NOMO-1 treated with DMSO at 0.1 percent for 48 hours (cell line): ENCODE data around the gene H2AZ2.
"Not testable (repeated sequence)": the region's sequence is repeated elsewhere in the genome, so short reads cannot be mapped to it uniquely, and the experiment has no call there.

Experiments used
- DNase-seq: peaks from one replicate; lab custom pipeline; 2025; ENCODE audit not compliant: unreplicated experiment; lab: John Stamatoyannopoulos, UW

Gene H2AZ2

DNA sequence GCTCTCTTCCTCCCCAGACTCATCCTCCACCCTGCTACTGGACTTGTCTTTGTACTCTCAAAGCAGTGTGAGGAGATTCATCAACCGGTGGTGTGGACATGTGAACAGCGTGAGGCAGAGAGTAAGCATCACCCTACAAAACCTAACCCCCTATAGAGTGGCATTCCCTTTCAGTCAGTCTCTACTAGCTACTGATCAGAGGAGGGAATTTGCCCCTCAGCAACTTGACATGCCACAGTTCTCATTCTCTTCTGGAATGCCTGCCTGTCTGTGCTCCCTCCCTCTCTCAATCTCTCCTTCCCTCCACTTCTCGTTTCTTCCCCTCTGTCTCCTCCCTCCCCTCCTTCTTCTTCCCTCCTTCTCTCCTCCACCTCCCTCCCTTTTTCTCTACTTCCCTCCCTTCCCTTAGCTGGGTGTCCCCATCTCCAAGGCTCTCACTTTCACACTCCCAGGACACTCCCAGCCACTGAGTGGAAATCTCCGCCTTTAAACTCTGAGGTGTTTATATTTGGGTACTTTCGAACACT lies 24.6 kb downstream of the H2AZ2 start:
- no peak for DNase-seq

DNA sequence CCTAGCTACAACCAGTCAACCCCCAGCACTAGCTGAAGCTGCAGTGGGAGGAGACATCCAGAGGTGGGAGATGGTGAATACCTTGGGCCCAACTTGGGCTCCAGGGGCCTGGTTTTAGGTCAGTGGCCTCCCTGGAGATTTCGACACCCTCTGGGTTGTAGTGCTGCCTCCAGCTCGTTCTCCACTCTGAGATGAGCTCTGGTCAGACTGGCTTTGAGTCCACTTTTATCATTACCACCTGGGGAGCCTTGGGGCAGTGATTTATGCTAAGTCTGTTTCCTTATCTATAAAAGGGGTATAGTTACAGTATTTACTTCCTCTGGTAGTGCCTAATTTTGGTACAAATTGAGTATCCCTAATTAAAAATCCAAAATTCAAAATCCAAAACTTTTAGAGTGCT lies 28.6 kb downstream of the H2AZ2 start:
- no peak for DNase-seq

DNA sequence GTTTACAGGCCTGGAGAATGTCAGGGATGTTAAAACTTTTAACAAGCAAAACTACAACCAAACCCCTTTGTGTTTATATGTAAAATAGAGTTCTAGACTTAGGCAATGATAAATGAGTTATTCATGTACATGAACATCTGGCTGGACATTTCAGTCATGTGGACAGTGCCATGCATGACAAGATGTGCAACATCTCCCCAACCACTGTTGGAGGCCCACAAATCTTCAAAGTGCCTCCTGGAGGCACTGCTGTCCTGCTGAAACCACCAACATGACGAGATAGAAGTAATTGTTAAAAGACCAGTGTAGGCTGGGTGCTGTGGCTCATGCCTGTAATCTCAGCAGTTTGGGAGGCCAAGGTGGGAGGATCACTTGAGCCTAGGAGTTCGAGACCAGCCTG lies 33.0 kb downstream of the H2AZ2 start:
- no peak for DNase-seq

DNA sequence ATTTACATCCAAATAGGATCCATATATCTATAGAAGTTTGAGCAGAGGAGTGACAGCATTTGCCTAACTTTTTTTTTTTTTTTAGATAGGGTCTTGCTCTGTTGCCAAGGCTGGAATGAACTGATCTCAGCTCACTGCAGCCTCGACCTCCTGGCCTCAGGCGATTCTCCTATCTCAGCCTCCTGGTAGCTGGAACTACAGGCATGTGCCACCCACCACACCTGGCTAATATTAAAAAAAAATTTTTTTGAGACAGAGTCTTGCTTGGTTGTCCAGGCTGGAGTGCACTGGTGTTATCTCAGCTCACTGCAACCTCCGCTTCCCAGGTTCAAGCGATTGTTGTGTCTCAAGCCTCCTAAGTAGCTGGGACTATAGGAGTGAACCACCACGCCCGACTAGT lies 36.3 kb downstream of the H2AZ2 start:
- DNase-seq: no peak

DNA sequence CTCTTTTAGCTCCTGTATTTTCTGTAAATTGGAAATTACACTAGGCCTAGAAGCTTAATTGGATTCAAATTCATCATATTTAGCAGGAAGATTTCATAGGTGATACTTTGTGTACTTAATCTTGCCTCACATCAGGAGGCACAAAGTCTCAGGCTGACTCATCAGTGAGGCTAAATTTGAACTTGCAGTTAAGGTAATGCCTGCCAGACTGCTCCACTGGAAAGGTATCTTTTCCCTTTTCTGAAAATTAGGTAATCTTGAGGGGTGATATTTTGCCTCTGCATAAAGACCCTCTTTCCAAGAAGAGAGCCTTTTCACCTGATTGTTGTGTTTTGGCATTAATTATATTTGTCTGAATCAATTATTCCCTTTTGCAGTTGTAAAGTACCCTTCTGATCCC lies 36.8 kb downstream of the H2AZ2 start:
- DNase-seq: no peak

DNA sequence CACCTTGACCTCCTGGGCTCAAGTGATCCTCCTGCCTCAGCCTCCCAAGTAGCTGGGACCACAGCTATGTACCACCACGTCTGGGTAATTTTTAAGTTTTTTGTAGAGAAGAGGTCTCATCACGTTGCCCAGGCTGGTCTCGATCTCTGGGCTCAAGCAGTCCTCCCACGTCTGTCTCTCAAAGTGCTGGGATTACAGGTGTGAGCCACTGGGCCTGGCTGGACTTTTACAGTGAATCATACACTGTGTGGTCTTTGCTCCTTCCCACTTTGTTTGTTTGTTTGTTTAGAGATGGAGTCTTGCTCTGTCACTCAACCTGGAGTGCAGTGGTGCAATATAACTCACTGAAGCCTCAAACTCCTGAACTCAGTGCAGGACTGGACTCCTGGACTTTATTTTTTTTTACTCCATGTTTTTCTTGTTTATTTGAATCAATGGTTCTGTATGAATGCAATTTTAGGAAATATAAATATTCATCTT lies 38.9 kb downstream of the H2AZ2 start:
- DNase-seq: no peak

DNA sequence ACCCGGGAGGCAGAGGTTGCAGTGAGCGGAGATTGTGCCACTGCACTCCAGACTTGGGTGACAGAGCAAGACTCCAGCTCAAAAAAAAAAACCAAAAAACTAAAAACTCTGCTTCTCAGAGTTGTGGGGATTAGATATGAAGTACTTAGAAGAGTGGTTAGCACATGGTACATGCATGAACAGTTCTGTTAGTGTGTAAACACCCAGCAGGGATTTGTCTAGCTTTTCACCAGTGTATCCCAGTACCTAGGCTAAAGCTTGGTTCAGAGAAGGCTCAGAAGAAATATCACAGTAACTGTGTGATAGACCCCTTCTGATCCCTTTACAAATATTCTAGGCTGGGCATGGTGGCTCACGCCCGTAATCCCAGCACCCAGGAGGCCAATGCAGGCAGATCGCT lies 41.9 kb downstream of the H2AZ2 start:
- no peak for DNase-seq

DNA sequence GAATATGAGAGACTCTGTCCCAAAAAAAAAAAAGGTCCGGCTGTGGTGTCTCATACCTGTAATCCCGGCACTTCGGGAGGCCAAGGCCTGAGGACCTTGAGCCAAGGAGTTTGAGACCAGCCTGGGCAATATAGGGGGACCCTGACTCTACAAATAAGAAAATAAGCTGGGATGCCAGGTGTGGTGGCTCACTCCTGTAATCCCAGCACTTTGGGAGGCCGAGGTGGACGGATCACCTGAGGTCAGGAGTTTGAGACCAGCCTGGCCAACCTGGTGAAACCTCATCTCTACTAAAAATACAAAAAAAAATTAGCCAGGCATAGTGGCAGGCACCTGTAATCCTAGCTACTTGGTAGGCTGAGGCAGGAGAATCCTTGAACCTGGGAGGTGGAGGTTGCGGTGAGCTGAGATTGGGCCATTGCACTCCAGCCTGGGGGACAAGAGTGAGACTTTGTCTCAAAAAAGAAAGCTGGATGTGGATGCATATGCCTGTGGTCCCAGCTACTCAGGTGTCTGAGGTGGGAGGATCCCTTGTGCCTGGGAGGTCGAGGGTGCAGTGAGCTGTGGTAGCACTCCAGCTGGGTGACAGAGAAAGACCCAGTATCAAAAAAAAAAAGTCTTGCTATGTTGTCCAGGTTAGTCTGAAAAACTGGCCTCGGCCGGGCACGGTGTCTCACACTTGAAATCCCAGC lies 43.9 kb downstream of the H2AZ2 start:
- not testable (repeated sequence) for DNase-seq

DNA sequence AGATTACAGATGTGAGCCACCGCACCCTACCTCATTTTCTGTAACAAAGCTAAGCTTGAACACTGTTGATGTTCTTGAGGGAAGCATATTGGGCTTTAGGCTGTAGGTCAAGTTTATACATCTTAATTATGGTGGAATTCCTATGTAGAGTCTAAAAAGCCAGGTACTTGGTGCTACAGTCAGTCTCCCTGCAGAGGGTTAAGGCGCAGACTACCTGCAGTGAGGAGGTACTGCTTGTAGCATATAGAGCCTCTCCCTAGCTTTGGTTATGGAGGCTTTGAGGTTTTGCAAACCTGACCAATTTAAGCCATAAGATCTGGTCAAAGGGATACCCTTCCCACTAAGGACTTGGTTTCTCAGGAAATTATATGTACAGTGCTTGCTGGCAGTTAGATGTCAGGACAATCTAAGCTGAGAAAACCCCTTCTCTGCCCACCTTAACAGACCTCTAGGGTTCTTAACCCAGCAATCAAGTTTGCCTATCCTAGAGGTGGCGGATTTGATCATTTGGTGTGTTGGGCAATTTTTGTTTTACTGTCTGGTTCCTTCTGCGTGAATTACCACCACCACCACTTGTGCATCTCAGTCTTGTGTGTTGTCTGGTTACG lies 45.4 kb downstream of the H2AZ2 start:
- DNase-seq: no peak

DNA sequence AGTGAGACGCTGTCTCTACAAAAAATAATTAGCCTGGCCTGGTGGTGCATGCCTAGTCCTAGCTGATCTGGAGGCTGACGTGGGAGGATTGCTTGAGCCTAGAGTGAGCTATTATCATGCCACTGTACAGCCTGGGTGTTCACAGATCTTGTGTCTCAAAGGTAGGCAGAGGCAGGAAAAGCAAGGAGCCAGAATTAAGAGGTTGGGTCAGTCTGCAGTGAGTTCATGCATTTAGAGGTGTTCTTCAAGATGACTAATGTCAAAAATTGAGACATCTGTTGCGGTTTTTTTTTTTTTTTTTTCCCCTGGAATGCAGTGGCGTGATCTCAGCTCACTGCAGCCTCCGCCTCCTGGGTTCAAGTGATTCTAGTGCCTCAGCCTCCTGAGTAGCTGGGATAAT lies 46.0 kb downstream of the H2AZ2 start:
- no peak for DNase-seq

DNA sequence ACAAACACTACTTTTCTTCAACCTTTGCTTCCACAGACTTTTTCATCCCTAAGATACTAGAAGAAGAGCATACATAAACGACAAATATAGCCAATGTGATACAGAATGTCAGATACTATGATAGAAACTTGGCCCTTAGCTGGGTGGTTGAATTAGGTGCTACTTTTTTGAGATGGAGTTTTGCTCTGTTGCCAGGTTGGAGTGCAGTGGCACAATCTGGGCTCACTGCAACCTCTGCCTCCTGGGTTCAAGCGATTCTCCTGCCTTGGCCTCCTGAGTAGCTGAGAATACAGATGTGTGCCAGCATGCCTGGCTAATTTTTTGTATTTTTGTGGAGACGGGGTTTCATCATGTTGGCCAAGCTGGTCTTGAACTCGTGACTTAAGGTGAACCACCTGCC lies 47.9 kb downstream of the H2AZ2 start:
- no peak for DNase-seq

DNA sequence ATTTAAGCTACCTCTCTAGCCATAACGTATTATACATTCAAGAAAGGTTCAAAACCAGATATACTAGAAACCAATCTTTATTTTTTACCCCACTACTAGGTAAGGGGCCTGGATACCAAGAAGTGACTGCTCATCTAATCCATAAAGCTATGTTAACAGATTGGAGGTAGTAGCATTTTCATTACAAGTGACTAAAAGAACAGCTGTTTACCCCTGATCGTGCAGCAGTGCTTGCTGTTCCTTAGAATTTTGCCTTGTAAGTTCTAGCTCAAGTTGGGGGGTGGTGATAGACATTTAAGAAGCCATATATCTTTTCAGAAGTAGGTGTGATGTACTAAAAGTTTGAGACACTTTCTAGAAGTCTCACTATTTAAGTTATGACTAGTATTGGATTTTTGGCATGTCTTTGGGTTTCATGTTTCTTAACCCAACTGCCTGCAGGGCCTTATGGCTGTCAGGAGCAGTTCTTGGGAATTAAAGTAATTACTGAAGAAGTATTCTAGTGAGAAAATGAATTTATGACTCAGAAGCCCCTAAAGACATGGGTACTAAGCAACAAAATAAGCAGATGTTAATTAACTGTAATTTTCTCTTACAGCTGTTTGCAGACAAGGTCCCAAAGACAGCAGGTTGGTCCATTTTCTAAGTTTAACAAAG lies 49.1 kb downstream of the H2AZ2 start:
- DNase-seq: no peak

DNA sequence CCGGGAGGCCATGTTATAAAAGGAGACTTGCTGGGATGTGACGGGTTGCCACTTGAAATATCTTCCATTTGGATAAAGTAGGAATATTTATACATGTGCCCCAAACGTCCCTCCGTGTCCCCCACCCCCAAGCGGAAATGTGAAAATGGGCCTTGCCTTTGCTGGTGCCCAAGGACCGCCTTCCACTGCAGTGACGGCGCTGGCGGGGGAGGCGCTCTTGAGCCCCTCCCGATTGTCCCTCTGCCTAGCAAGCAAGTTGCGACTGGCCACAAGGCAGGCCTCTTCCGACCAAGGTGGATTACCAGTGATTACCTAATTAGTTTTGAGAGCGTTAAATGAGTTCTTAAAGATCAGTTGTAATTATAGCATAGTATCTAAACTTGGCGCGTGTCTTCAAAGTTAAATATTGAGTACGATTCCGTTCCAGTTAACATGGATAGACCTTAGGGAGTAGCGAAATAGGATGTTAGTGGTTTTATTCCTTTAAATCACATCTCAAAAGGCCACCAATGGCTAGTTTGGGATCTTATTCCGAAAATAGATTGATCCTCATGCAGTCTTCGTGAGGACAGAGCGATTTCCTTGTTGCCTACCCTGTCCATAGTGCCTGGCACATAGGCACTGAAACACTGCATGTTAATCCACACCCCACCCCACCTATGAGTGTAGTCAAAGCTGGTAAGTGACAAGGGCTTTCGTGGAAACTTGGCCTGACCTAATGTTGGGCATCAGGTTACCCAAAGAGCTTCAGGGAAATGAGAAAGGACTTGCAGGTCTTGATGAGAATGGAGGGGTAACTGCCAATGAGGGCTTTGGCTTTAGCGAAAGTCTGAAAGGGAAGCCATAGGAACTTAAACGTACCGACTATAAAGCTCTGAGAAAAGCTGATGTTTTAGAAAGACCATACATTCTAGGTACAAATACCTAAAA lies 50.3 kb downstream of the H2AZ2 start:
- DNase-seq: peak; percentile 84

DNA sequence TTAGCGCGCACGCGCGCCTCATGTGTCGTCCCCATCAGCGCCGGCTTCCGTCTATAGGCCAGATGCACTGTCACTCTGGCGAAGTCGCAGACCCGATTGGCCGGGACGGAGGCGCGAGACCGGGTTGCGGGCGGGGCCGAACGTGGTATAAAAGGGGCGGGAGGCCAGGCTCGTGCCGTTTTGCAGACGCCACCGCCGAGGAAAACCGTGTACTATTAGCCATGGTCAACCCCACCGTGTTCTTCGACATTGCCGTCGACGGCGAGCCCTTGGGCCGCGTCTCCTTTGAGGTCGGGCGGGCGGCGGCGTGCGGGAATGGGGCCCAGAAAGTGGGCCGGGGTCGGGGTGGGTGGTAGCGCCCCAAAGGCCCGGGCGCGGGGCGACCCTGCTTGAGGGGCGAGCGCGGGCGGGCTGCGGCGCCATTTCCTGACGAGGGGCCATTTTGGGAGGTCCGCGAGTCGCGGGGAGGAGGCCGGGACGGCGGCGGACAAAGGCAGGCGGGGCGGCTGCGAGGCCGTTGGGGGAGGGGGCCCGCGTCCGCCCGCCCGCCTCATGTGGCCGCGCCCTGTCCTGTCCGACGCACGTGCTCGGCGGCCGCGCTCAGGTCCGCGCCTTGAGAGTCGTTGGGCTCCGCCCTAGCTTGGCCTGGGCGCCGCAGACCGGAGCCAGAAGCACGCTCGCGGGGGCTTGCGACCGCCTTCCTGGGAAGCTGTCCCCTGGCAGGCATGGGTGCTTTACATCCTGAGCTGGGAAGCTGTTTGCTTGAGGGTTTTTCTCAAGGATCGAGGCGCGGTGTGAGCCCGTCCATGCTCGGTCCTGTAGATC lies 51.2 kb downstream of the H2AZ2 start, which contains the start of gene PPIA:
PPIA (plus strand) TSS at position 178 of the 825 bp plus-strand sequence; CDS start at position 222, 44 bp downstream.
- DNase-seq: peak; percentile 94

DNA sequence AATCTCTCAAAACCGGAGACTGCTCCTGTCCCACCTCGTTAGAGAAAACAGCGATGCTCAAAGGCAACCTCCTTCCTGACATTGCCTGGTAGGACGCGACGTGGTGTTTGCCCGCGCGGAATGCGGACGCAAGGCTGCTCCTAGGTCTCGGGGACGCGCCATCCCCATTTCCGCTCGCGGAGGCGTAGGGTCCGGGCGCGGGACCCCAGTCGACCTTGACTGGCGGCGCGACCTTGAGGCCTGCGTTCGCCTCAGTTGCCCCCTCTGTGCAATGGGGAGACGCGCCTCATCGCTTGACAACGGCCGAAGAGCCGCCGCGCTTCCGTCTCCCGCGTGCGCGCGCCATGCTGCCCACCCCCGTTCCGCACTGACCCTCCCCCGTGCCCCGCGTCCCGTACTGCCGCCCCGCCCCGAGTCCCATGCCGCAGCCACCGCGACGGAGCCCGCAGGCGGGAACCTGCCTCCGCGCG lies 51.8 kb downstream of the H2AZ2 start:
- DNase-seq: peak; percentile 63

DNA sequence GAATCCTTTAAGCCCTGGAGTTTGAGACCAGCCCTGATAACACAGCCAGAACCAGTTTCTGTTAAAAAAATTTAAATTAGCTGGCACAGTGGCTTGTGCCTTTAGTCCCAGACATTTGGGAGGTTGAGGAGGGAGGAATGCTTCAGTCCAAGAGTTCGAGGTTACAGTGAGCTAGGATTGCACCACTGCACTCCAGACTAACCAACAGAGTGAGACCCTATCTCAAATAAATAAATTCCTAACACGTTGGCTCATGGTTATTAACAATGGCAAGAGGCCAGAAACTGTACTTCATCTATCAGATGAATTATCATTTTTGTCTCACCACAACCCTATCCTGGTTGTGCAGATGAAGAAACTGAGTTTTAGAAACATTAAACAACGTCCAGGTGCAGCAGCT lies 53.6 kb downstream of the H2AZ2 start:
- DNase-seq: no peak

DNA sequence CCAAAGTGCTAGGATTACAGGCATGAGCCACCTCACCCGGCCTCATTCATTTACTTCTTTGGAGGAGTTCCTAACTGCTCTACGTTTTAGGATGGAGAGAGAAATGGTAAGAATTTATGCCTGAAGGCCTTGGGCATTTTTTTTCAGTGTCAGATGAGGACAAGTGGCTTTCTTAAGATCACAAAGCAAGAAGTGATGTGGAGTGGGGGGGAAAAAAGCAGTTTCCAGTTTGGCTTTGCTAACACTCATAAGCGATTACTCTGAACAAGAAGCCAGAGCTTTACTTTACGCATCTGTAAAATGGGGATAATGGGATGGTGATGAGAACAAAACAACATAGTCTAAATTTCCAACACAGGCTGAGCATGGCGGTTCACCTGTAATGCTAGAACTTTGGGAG lies 54.0 kb downstream of the H2AZ2 start:
- DNase-seq: no peak

DNA sequence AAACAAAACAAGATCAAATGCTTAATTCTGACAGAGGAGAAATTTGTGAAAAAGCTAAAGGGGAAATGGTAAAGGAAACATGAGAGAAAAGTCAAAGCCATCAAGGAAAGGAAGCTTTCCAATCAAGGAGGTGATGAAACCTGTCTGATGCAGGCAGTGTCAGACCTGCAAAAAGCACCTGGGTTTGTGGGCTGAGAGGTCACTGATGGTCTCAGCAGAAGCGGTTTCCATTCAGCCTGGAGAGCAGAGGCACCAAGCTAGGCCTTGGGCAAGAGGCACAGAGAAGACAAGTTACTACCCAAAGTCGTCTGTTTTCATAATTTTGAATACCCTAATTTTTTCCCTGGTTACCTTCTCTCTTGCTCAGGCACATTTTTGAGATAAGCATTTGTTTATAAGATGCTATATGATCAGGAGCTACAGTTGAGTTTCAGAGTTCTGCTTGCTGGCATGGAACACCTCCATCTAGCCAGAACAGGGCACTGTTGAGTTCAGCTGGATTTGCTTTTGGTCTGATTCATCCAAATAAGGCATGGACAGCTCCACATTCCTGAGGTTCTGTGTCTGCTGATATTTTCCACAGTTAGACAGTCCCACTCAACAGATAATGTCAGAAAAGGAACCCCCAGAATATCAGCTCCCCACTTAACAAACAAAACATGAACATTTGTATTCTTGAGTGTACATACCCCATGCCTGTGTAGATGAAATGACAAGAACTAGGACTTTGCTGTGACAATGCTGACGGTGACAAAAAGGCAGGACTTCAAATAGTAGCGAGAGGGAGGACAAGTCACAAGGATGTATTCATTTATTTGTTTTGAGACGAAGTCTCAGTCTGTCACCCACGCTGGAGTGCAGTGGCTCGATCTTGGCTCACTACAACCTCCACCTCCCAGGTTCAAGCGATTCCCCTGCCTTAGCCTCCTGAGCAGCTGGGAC lies 56.3 kb downstream of the H2AZ2 start:
- DNase-seq: no peak

DNA sequence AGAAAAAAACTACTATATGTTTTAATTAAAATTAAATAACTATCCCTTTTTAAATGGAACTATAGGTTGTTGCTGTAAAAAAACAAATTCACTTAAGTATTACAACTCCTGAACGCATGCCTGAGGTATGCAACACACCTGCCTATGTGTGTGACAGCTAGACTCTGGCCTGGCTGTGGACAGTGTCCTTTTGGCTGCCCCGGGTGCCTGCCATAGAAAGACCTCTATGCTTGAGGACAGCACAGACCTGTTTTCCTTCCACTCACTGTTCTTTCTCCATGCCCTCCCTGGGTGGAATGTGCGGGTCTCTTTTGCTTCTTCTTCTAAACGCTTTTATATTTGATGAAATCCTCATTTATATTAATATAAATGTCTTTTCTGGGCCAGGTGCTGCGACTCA lies 57.9 kb downstream of the H2AZ2 start:
- DNase-seq: no peak
